Neural progenitor cell (in vitro differentiated cells): Measurements from ENCODE around the gene WTAP.

ENCODE experiments used
- CTCF ChIP-seq: fragments of 200-600 bp; sonication (generic); IDR thresholded peaks from 2 replicates; pipeline ENCODE4 v1.5.1; 2017; ENCODE audit warnings: antibody characterized with exemption, mild to moderate bottlenecking
- EZH2 ChIP-seq: fragments of 200-600 bp; sonication (generic); IDR thresholded peaks from 2 replicates; pipeline ENCODE4 v1.6.1; 2017; ENCODE audit warnings: antibody characterized with exemption, mild to moderate bottlenecking, moderate library complexity

DNA sequence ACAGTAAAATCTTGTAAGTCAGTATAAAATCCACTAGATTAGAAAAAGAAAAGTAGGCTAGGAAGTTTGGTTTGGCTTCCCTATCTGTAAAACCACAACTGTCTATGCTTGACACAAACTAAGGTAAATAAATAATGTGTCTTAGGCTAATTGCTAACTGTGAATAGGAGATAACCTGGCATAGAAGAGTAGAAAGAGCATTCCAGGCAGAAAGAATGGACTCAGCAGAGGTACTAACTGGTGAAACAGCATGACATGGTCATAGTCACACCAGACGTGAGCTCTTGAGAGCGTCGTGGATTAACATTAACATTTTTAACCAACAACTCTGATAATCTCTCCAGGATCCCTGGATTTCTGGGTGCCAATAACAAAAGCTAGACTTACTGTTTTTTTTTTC is 8.7 kb upstream of the WTAP start:
- no peak for TF ChIP-seq EZH2
- TF ChIP-seq CTCF, result no peak
